ENCODE data around the gene CIP2A.
"Not testable (repeated sequence)": the region's sequence is repeated elsewhere in the genome, so short reads cannot be mapped to it uniquely, and the experiment has no call there.

Gene CIP2A

GRCh38 chr3:108589081-108589997 is at the start of gene CIP2A, which contains the start of gene DZIP3:
TSS of gene CIP2A (minus strand) at chr3:108589438. CDS start at chr3:108589375, 63 bp downstream.
TSS of gene DZIP3 (plus strand) at chr3:108589722. CDS start at chr3:108605407, 15,685 bp downstream.
- peak; percentile 87 for DNase-seq

GRCh38 chr3:108629974-108630373 is 40.7 kb upstream of the CIP2A start:
- DNase-seq: no peak

- no peak for DNase-seq
Observed at GRCh38 chr3:108623504-108623903, 34.3 kb upstream of the CIP2A start.

GRCh38 chr3:108620250-108620649 is 31.0 kb upstream of the CIP2A start:
- no peak for DNase-seq

- not testable (repeated sequence) for DNase-seq
Observed at GRCh38 chr3:108616090-108616489, 26.9 kb upstream of the CIP2A start.

GRCh38 chr3:108610651-108611050 is 21.4 kb upstream of the CIP2A start:
- DNase-seq: no peak

GRCh38 chr3:108608750-108609149 is 19.5 kb upstream of the CIP2A start:
- DNase-seq: no peak

- DNase-seq: no peak
Observed at GRCh38 chr3:108605491-108605890, 16.3 kb upstream of the CIP2A start.

- no peak for DNase-seq
Observed at GRCh38 chr3:108605028-108605427, 15.8 kb upstream of the CIP2A start.

- DNase-seq: no peak
Observed at GRCh38 chr3:108603691-108604090, 14.5 kb upstream of the CIP2A start.

GRCh38 chr3:108602935-108603294 is 13.7 kb upstream of the CIP2A start:
- DNase-seq: no peak

- DNase-seq: no peak
Observed at GRCh38 chr3:108602249-108602934, 13.2 kb upstream of the CIP2A start.

GRCh38 chr3:108599677-108600409 is 10.6 kb upstream of the CIP2A start:
- peak; percentile 79 for DNase-seq

GRCh38 chr3:108598375-108598774 is 9.1 kb upstream of the CIP2A start:
- peak; percentile 86 for DNase-seq

- no peak for DNase-seq
Observed at GRCh38 chr3:108595321-108595720, 6.1 kb upstream of the CIP2A start.

GRCh38 chr3:108590460-108590859 is 1.2 kb upstream of the CIP2A start:
- no peak for DNase-seq

- no peak for DNase-seq
Observed at GRCh38 chr3:108589998-108590323, 723 bp upstream of the CIP2A start.

- no peak for DNase-seq
Observed at GRCh38 chr3:108588601-108589000, 637 bp downstream of the CIP2A start.

GRCh38 chr3:108578064-108578463 is 11.2 kb downstream of the CIP2A start:
- DNase-seq: no peak

- no peak for DNase-seq
Observed at GRCh38 chr3:108569336-108569735, 19.9 kb downstream of the CIP2A start.

GRCh38 chr3:108566599-108566998 is 22.6 kb downstream of the CIP2A start:
- DNase-seq: no peak

- DNase-seq: no peak
Observed at GRCh38 chr3:108565506-108565905, 23.7 kb downstream of the CIP2A start.

GRCh38 chr3:108564564-108564963 is 24.7 kb downstream of the CIP2A start:
- DNase-seq: no peak

GRCh38 chr3:108562565-108562964 is 26.7 kb downstream of the CIP2A start:
- DNase-seq: no peak

All from hematopoietic multipotent progenitor cell treated with erythropoietin and hydrocortisone succinate and interleukin-3 and kit ligand, for 8 days (in vitro differentiated cells).